Hematopoietic multipotent progenitor cell (in vitro differentiated cells): Measurements from ENCODE around the gene SART1. TPM values are rescaled to one million over a fixed set of nuclear protein-coding genes. Genes with fewer than 3 reads are reported as not detected.

Experiments
- DNase-seq, 3 donors: peaks; one replicate each; pipeline ENCODE4 v3.0.0-alpha.2; 2011 to 2015; ENCODE audit warnings: low read depth in 2 of 3, low spot score in 2 of 3
- total RNA-seq: library from RNA; depleted of rRNA; stranded (reverse); fragments of >200 nt; gene quantifications from one replicate; pipeline ENCODE4 v1.2.3, GENCODE V29; 2012

Gene SART1
- total RNA-seq, 1 donor, result 62.2 TPM

- DNase-seq, result no peak
Measured at GRCh38 chr11:65962141-65962564, 619 bp downstream of the SART1 start.

- no peak for DNase-seq
Measured at GRCh38 chr11:65964906-65965305, 3.4 kb downstream of the SART1 start.

- DNase-seq, result no peak
Measured at GRCh38 chr11:65965986-65966762, 4.6 kb downstream of the SART1 start.

GRCh38 chr11:65967329-65967934 is 5.9 kb downstream of the SART1 start:
- DNase-seq, result no peak

- no peak for DNase-seq
Measured at GRCh38 chr11:65968600-65969482, 7.3 kb downstream of the SART1 start.

GRCh38 chr11:65972116-65972515 is 10.6 kb downstream of the SART1 start:
- DNase-seq, result no peak

GRCh38 chr11:65973439-65974110 is 12.0 kb downstream of the SART1 start:
- no peak for DNase-seq

- DNase-seq, result no peak
Measured at GRCh38 chr11:65975771-65976170, 14.2 kb downstream of the SART1 start.

GRCh38 chr11:65976216-65977176 is 15.0 kb downstream of the SART1 start:
- no peak for DNase-seq

- no peak for DNase-seq
Measured at GRCh38 chr11:65977621-65978390, 16.3 kb downstream of the SART1 start.

- no peak for DNase-seq
Measured at GRCh38 chr11:65978391-65979238, 17.1 kb downstream of the SART1 start.

GRCh38 chr11:65979261-65979759 is 17.8 kb downstream of the SART1 start:
- DNase-seq, result no peak

GRCh38 chr11:65981101-65981740 is 19.7 kb downstream of the SART1 start:
- no peak for DNase-seq

GRCh38 chr11:65981972-65982823 is 20.7 kb downstream of the SART1 start:
- no peak for DNase-seq

- DNase-seq, result no peak
Measured at GRCh38 chr11:65982824-65983588, 21.5 kb downstream of the SART1 start.

- DNase-seq, result no peak
Measured at GRCh38 chr11:65983589-65983987, 22.1 kb downstream of the SART1 start.
